Measurements from ENCODE around the gene PCARE.

Gene PCARE

GRCh38 chr2:29035016-29035745, 39.1 kb downstream of the PCARE start:
- no peak for DNase-seq (ENCODE audit: low spot score)

- DNase-seq (ENCODE audit: low spot score): no peak
These were observed 40.7 kb downstream of the PCARE start for GRCh38 chr2:29033656-29034055.

- DNase-seq (ENCODE audit: low spot score): peak; percentile 47
These were observed 41.2 kb downstream of the PCARE start for GRCh38 chr2:29033172-29033571.

- no peak for DNase-seq (ENCODE audit: low spot score)
These were observed 42.1 kb downstream of the PCARE start for GRCh38 chr2:29032189-29032588.

- DNase-seq (ENCODE audit: low spot score): no peak
These were observed 43.3 kb downstream of the PCARE start for GRCh38 chr2:29031046-29031445.

- no peak for DNase-seq (ENCODE audit: low spot score)
These were observed 48.6 kb downstream of the PCARE start for GRCh38 chr2:29025711-29026110.

GRCh38 chr2:29024882-29025430, 49.4 kb downstream of the PCARE start:
- no peak for DNase-seq (ENCODE audit: low spot score)

- DNase-seq (ENCODE audit: low spot score): no peak
These were observed 51.1 kb downstream of the PCARE start for GRCh38 chr2:29023188-29023587.

GRCh38 chr2:29022679-29023078, 51.6 kb downstream of the PCARE start:
- DNase-seq (ENCODE audit: low spot score): no peak

GRCh38 chr2:29021886-29022285, 52.4 kb downstream of the PCARE start:
- no peak for DNase-seq (ENCODE audit: low spot score)

GRCh38 chr2:29017716-29018435, 56.4 kb downstream of the PCARE start:
- DNase-seq (ENCODE audit: low spot score): no peak

GRCh38 chr2:29016504-29016903, 57.8 kb downstream of the PCARE start:
- DNase-seq (ENCODE audit: low spot score): peak; percentile 53

GRCh38 chr2:29015701-29016470, 58.4 kb downstream of the PCARE start:
- no peak for DNase-seq (ENCODE audit: low spot score)

GRCh38 chr2:29014811-29015421, 59.4 kb downstream of the PCARE start:
- peak; percentile 92 for DNase-seq (ENCODE audit: low spot score)

GRCh38 chr2:29014331-29014730, 60.0 kb downstream of the PCARE start:
- no peak for DNase-seq (ENCODE audit: low spot score)

- no peak for DNase-seq (ENCODE audit: low spot score)
These were observed 61.1 kb downstream of the PCARE start for GRCh38 chr2:29013057-29013780.

GRCh38 chr2:29012211-29012681, 62.1 kb downstream of the PCARE start:
- DNase-seq (ENCODE audit: low spot score): no peak
